Measurements from ENCODE around the gene RBM10.

DNA sequence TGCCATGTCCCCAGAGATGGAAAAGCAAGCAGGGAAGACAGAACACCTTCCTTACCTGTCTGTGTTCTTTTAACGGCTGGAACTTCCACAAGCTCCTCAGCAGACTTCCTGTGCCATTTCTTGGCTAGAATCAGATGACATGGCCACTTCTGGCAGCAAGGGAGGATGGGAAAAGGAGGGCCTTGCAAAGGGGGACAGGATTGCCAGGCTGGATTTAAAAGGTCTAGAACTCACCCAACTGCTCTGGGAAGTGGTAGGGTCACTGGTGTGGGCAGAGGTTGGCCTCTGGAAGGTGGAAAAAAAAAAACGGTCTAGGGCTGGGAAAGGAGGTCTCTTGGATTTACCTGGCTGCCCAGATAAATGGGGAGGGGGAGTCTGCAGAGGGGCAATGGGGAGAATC is 86.1 kb downstream of the RBM10 start:
- TF ChIP-seq CTCF (IDR thresholded peaks at IDR 0.05 in 2 of 3, conservative IDR thresholded peaks at IDR 0.05 in 1 of 3; ENCODE audit: borderline replicate concordance in 1 of 3, insufficient read depth in 1 of 3, low read depth in 2 of 3, low read length in 2 of 3) (no peak), RAD21 (IDR thresholded peaks at IDR 0.05; ENCODE audit: low read depth) (no peak), POLR2AphosphoS5 (IDR thresholded peaks at IDR 0.05; ENCODE audit: low read depth, low read length) (no peak), CBX3 (IDR thresholded peaks at IDR 0.05; ENCODE audit: low read depth) (no peak), EGR1 (IDR thresholded peaks at IDR 0.05; ENCODE audit: low read depth) (no peak), REST (IDR thresholded peaks at IDR 0.05; ENCODE audit: low read depth) (no peak), EZH2phosphoT487 (IDR thresholded peaks at IDR 0.05; ENCODE audit: borderline replicate concordance) (no peak), TCF7L2 (IDR thresholded peaks at IDR 0.05; ENCODE audit: borderline replicate concordance, extremely low read depth, insufficient read depth, insufficient read length) (no peak), EZH2 (IDR thresholded peaks at IDR 0.05) (no peak), CEBPB (IDR thresholded peaks at IDR 0.05; ENCODE audit: low read depth) (no peak), POLR2A (IDR thresholded peaks at IDR 0.05; ENCODE audit: borderline replicate concordance, extremely low read depth, insufficient read depth, insufficient read length) (no peak), FOSL1 (IDR thresholded peaks at IDR 0.05; ENCODE audit: low read depth) (no peak), SP1 (IDR thresholded peaks at IDR 0.05; ENCODE audit: low read depth) (no peak)
